GM18505 (cell line): ENCODE data around the gene SUSD1.
"Not testable (repeated sequence)": the region's sequence is repeated elsewhere in the genome, so short reads cannot be mapped to it uniquely, and the experiment has no call there.

Source experiments
- ATAC-seq: cut with Tn5 transposase; IDR thresholded peaks from one replicate; pipeline ENCODE4 v1.9.1; 2021; ENCODE audit not compliant: unreplicated experiment
- POLR2A ChIP-seq: IDR thresholded peaks from 4 replicates; pipeline ENCODE4 v1.6.1; 2011; ENCODE audit warnings: borderline replicate concordance; ENCODE audit not compliant: insufficient read depth, insufficient read length; ENCODE audit errors: extremely low read depth

SUSD1 gene

DNA sequence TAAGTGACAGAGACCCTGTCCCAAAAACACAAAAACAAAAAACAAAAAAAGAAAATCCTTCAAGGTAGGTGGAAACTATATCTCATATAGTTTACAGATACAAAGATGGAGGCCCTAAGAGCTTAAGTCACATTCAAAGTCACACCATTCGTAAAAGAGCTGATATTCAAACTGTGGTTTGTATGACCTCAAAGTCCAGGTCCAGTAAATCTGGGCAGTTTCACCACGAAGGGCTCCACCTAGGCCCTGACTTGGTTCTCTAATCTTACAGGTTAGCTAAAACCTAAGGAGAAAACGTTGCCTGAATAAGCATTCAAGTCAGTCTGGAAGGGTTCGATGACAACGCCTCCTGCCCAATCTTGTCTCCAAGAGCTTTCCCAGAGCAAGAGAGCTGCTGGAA is 44.1 kb downstream of the SUSD1 start:
- no peak for ATAC-seq
- TF ChIP-seq POLR2A, result no peak

DNA sequence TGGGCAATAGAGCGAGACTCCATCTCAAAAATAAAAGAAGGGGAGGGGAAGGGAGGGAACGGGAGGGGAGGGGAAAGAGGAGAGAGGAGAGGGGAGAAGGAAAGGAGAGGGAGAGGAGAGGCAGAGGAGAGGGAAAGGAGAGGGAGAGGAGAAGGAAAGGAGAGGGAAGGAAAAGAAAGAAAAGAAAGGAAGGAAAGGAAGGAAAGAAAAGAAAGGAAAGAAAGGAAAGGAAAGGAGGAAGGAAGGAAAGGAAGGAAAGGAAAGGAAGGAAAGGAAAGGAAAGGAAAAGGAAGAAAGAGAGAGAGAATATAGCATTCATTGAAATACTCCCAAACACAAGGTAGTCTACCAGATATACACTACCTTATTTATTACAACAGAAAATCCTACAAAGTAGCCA is 44.8 kb downstream of the SUSD1 start:
- TF ChIP-seq POLR2A, result no peak

DNA sequence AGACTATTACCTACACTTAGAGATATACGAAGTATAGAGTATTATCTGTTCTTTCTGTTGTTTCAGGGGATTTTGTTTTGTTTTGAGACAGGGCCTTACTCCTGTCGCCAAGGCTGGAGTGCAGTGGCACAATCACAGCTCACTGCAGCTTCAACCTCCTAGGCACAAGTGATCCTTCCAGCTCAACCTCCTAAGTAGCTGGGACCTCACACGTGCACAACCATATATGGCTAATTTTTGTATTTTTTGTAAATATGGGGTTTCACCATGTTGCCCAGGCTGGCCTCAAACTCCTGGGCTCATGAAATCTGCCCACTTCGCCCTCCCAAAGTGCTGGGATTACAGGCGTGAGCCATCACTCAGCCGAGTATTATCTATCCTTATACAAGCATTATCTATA is 45.9 kb downstream of the SUSD1 start:
- no peak for ATAC-seq
- no peak for TF ChIP-seq POLR2A

More for the DNA sequence above, 44.8 kb downstream of the SUSD1 start:
- ATAC-seq, result no peak

DNA sequence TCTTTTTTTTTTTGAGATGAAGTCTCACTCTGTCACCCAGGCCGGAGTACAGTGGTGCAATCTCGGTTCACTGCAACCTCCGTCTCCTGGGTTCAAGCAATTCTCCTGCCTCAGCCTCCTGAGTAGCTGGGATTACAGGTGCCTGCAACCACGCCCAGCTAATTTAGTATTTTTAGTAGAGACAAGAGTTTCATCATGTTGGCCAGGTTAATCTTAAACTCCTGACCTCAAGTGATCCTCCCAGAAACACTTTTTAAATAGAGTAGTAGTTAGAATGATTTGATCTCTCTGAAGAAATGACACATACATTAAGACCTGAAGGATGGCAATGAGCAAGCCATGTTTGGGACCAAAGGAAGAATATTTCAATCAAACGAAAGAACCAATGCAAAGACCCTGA is 46.7 kb downstream of the SUSD1 start:
- not testable (repeated sequence) for ATAC-seq

DNA sequence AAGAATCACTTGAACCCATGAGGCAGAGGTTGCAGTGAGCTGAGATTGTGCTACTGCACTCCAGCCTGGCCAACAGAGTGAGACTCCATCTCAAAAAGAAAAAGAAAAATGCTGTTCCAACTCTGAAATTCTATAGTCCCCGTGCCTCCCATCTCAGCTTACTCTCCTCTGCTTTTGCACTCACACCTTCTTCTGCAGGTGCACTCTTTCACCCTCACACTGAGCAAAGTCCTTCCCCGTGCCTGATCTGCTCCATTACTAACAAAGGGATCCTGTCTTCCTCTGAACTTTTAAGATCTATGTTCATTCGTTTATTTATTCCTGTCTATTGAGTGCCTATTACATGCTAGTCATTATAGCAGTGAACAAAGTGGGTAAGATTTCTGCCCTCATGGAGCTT is 47.8 kb downstream of the SUSD1 start:
- no peak for TF ChIP-seq POLR2A
- ATAC-seq, result no peak

DNA sequence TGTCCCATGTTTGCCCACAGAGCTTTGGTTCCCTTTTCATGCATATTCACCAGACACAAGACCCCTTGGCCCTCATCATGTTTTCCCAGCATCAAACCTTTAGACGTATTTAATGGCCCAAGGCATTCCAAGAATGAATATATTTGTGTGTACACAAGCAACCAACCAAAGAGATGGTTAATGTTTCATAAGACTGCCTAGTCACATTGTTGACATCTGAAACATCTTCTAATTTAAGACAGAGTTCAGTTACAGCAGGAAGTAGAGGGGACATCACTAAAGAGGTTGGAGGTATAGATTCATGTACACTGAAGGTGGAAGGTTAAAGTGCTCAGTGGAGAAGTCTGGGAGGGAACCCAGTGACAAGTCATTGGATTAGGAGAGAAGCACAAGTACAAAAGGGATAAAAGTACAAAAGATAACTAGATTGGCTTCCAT is 49.1 kb downstream of the SUSD1 start:
- ATAC-seq, result no peak

DNA sequence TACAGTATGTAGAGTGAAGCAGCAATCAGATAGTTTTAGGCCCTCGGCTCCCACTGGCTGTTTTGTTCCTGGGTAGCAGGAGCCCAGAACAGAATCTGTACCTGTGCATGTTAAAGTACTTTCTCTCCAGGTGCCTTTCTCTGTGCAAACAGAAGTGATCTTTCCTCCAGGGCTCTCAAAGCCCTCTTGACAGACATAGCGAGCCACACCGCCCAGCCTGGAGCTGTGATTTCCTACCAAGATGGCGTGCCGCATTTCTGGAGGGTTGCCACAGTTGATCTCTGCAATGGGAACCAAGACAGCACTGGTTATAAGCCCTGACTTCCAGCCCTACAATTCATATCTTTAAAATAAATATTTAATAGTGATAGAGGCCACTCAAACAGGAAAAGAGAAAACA is 50.9 kb downstream of the SUSD1 start:
- ATAC-seq, result no peak
- no peak for TF ChIP-seq POLR2A

More for the DNA sequence above, 49.1 kb downstream of the SUSD1 start:
- TF ChIP-seq POLR2A, result no peak

DNA sequence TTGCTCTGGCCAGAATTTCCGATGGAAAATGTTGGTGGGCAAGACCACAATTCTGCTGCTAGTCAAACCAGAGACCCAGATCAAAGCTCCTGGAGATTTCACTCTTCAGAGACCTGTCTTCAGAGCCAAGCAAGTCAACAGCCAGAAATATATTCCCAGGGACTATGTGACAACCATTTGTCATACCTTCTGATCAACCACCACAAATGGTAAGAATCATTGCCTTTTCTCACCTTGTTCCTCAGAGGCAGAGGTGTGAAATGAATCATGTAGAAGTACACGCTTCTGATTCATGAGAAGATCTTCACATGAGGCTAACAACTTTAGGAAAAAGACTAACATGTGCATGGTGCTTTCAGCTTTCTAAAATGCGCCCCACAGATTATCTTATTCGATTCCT is 53.5 kb downstream of the SUSD1 start:
- TF ChIP-seq POLR2A, result no peak
- no peak for ATAC-seq

DNA sequence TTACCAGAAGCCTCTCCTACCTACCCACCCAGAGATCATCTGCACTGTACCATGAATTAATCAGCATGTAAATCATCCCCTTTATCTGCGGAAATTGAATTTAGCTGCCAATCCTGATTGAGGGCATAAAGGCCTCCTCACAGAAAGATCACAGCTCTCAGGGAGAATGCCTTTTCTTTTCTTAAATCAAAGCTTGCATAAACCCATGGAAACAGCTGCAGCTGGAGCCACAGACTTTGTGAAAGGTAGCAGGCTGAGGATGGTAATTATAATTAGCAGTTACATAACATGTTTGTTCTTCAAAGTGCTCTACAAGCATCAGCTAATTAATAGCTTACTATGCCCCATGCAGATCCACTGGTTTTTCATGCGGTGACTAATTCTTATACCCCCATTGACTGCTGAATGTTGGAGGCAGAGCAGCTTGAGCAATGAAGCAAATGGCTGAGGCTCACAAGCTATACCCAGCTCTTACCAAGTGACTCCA is 54.6 kb downstream of the SUSD1 start:
- TF ChIP-seq POLR2A, result no peak
- ATAC-seq, result no peak

DNA sequence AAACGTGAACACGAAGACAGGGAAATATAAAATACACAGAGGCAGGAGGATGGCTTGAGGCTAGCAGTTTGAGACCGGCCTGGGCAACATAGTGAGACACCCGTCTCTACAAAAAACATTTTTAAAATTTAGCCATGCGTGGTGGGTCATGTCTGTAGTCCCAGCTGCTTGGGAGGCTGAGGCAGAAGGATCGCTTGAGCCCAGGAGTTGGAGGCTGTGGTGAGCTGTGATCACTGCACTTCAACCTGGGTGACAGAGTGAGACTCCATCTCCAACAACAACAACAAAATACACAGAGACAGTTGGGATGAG is 55.1 kb downstream of the SUSD1 start:
- TF ChIP-seq POLR2A, result no peak
- no peak for ATAC-seq

DNA sequence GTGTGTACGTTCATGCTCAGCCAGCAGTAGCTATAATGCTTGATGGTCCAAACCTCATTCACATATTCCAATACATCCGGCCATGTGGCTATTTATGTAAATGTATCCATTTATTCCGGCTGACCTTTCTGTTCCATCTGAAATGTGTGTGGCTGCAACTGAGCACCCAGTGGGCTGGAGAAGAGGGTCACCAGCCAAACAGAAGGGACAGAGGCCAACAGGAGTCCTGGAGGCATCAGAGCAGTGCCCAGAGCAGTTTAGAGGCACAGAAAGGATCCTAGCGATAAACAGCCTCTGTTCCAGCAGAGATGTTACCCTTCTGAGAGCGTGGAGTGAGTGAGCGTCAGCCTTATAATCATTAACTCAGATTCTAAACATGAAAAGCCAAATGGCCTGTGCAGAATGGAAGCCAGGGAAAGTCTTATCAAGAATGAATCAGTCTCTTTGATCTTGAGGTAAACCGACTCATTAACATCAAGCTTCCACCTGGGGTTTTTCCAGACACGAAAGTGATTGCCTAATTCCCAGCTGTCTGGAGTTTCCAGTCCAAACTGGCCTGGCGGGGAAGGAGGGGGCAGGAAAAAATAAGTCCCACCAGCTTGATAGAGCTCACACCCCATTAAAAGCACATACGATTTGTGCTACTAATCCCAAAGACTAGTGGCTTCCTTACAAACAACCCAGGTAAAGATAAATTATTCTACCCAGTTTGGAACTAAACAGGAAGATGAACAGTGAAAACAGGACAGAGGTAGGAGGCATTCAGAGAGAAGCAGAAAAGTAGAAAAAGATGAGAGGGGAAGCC is 55.7 kb downstream of the SUSD1 start:
- TF ChIP-seq POLR2A, result no peak
- ATAC-seq, result no peak

DNA sequence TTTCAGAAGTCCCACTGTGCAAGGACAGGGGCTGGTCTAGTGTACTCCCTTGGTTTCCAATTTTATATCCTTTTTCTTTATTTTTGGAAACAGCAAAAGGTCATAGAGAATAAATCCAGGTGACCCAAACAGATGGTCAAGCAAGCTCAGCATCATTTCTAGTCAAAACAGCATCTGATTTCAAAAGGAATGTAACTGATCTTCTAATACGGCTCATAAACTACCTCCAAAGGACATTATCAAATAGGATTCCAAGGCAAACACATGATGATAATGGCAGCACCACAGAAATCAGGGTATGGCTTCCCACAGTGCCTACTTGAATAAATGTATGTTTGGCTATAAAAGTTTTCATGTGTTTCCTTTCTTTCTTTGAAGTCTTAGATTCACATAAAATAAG is 57.1 kb downstream of the SUSD1 start:
- no peak for ATAC-seq
- TF ChIP-seq POLR2A, result no peak

DNA sequence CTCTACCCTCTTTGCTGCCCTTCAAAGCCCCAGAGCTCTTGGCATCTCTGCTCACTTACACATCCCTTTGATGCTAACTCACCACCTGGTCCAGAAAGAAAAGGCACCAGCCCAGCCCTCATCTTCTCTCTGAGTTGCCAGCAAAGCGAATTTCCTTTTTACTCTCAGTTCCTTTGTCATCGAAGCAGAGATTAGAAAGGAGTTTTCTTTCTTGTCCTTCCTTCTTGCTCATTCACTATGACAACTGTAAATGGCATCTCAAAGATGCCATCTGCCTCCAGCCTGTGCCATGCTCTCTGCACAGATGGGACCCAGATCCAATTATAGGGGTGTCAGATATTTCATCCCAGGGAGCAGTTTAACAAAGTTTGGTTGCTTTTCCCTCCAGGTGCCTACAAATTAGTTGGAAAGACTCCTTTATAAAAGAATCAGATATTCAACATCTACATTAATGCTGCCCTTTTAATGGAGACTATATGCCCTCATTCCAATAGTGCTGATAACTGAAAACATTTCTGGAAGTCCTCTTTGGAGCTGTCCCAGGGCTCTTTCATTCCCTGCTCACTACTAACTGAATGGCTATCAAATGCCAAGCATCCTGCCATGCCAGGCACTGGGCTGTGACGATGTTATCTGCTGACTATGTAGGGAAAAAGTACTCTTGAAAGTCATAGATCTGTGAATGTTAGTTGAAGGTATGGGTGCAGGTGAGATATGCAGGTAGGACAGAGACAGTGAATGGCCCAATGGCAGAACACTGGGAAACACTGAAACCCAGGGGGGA is 58.9 kb downstream of the SUSD1 start:
- no peak for TF ChIP-seq POLR2A
- ATAC-seq, result no peak

DNA sequence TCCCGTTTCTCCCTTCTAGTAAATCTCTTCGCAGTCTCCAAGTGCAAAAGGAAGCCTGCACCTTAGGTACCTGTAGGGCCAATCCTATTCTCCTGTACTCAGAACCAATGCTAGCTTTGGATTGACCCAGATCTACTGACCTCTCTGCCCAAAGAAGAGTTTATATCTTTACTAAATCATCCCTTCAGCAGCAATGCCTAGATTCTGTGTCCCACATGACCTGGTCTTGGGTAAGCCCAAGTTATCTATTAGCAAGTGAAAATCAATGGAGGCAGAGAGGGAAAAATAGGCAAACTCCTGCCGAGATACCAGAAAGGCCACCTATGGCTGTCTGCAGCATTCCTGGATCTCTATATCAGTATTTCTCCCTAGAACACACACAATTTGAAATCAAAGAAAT is 60.0 kb downstream of the SUSD1 start:
- no peak for TF ChIP-seq POLR2A
- no peak for ATAC-seq
